SU-DHL-6 (cell line): ENCODE results near the gene TUBAL3.

Source experiments
- H2AFZ ChIP-seq: fragments of 200-600 bp; sonication (generic); 2 replicates; pipeline ENCODE4 v1.6.1; 2014; ENCODE audit warnings: low read depth, mild to moderate bottlenecking, moderate library complexity, mixed read lengths, antibody characterized with exemption, low read length; ENCODE audit not compliant: severe bottlenecking
- H3F3A ChIP-seq: fragments of 200-600 bp; shearing (Covaris generic); 2 replicates; pipeline ENCODE4 v1.6.0; 2016; ENCODE audit warnings: antibody characterized with exemption, mild to moderate bottlenecking; ENCODE audit not compliant: insufficient read depth
- H3K27ac ChIP-seq: fragments of 200-600 bp; sonication (generic); 2 replicates; pipeline ENCODE4 v1.5.1; 2016; ENCODE audit warnings: low read depth, mild to moderate bottlenecking, low read length, moderate library complexity, mixed read lengths
- H3K27me3 ChIP-seq: fragments of 200-600 bp; sonication (generic), shearing (Covaris generic); 2 replicates; pipeline ENCODE4 v1.6.0; 2014; ENCODE audit warnings: mild to moderate bottlenecking, low read length
- H3K36me3 ChIP-seq: fragments of 200-600 bp; sonication (generic); 2 replicates; pipeline ENCODE4 v1.6.1; 2014; ENCODE audit warnings: mild to moderate bottlenecking, low read length, mixed read lengths
- H3K4me2 ChIP-seq: fragments of 300-600, 200-600 bp; shearing (Covaris generic), sonication (generic); 2 replicates; pipeline ENCODE4 v1.6.0; 2014; ENCODE audit warnings: low read length, low read depth, mild to moderate bottlenecking; ENCODE audit not compliant: poor library complexity, severe bottlenecking
- H3K4me3 ChIP-seq: fragments of 200-600 bp; sonication (generic); 2 replicates; pipeline ENCODE4 v1.5.1; 2014; ENCODE audit warnings: antibody characterized with exemption, low read length, mild to moderate bottlenecking, mixed read lengths; ENCODE audit not compliant: insufficient read depth, poor library complexity, severe bottlenecking
- H3K79me2 ChIP-seq: fragments of 200-600 bp; sonication (generic); 2 replicates; pipeline ENCODE4 v1.6.1; 2014; ENCODE audit warnings: mild to moderate bottlenecking, low read length, moderate library complexity; ENCODE audit not compliant: insufficient read depth
- H3K9ac ChIP-seq: fragments of 200-600 bp; sonication (generic); 2 replicates; pipeline ENCODE4 v1.7.0; 2014; ENCODE audit warnings: mild to moderate bottlenecking, low read length
- H3K9me2 ChIP-seq: fragments of 200-600 bp; sonication (generic); replicated peaks from 2 replicates; pipeline ENCODE4 v1.6.1; 2014; ENCODE audit warnings: low read length; ENCODE audit not compliant: insufficient read depth
- H3K9me3 ChIP-seq: fragments of 200-600 bp; sonication (generic); 2 replicates; pipeline ENCODE4 v1.6.1; 2014; ENCODE audit warnings: low read length, mixed read lengths; ENCODE audit not compliant: insufficient read depth
- H4K20me1 ChIP-seq: fragments of 200-600 bp; sonication (generic); 2 replicates; pipeline ENCODE4 v1.6.1; 2014; ENCODE audit warnings: low read depth, mild to moderate bottlenecking, antibody characterized with exemption, low read length, moderate library complexity, mixed read lengths
- EZH2phosphoT487 ChIP-seq: fragments of 200-600 bp; sonication (generic), shearing (Covaris generic); conservative IDR thresholded peaks from 2 replicates; pipeline ENCODE4 v1.6.1; 2018; ENCODE audit warnings: mild to moderate bottlenecking, antibody characterized with exemption, low read length, moderate library complexity, mixed read lengths
- TF ChIP-seq, protein P1 (sequence below): fragments of 200-600 bp; sonication (generic); IDR thresholded peaks from one replicate; pipeline ENCODE4 v1.5.1; 2017; ENCODE audit warnings: antibody characterized with exemption, mild to moderate bottlenecking, low read length, moderate library complexity; ENCODE audit not compliant: insufficient read depth, poor library complexity, severe bottlenecking

The TUBAL3 gene

DNA sequence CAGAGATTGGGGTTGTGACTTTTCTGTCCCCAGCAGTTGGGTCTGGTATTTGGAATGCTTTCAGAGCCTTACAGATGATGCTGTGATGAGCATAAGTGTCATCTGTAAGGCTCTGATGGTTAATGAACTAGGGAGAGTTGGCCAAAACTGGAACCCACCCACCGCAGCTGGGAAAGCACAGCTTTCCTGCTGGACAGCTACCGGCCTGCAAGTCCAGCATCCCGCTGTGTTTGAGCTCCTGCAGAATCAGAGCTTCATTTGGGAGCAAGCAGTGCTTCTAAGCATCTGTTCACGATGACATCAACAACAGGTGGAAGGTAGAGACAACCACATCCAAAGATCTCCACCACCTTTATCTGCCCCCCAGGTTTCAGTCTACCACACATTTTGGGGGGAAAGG is 28.2 kb downstream of the TUBAL3 start:
- H3K9ac ChIP-seq: no peak overlapping the region
- no peak overlapping the region for H3K27ac ChIP-seq
- H3K4me2 ChIP-seq: no peak overlapping the region
- H3K9me2 ChIP-seq: no peaks in the 10 kb centered on the region
- H2AFZ ChIP-seq: no peak overlapping the region
- no peaks in the 10 kb centered on the region for H3K27me3 ChIP-seq
- H3K36me3 ChIP-seq: no peaks in the 10 kb centered on the region
- no peaks in the 10 kb centered on the region for H3F3A ChIP-seq
- no peaks in the 10 kb centered on the region for H4K20me1 ChIP-seq
- H3K4me3 ChIP-seq: no peak overlapping the region
- no peaks in the 10 kb centered on the region for H3K79me2 ChIP-seq
- peaks cover under 1% of the 10 kb centered on the region; the same call in 1 of the 2 replicates for H3K9me3 ChIP-seq
- TF ChIP-seq EZH2phosphoT487: no peak
- TF ChIP-seq, protein P1, sequence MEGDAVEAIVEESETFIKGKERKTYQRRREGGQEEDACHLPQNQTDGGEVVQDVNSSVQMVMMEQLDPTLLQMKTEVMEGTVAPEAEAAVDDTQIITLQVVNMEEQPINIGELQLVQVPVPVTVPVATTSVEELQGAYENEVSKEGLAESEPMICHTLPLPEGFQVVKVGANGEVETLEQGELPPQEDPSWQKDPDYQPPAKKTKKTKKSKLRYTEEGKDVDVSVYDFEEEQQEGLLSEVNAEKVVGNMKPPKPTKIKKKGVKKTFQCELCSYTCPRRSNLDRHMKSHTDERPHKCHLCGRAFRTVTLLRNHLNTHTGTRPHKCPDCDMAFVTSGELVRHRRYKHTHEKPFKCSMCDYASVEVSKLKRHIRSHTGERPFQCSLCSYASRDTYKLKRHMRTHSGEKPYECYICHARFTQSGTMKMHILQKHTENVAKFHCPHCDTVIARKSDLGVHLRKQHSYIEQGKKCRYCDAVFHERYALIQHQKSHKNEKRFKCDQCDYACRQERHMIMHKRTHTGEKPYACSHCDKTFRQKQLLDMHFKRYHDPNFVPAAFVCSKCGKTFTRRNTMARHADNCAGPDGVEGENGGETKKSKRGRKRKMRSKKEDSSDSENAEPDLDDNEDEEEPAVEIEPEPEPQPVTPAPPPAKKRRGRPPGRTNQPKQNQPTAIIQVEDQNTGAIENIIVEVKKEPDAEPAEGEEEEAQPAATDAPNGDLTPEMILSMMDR: no peak

DNA sequence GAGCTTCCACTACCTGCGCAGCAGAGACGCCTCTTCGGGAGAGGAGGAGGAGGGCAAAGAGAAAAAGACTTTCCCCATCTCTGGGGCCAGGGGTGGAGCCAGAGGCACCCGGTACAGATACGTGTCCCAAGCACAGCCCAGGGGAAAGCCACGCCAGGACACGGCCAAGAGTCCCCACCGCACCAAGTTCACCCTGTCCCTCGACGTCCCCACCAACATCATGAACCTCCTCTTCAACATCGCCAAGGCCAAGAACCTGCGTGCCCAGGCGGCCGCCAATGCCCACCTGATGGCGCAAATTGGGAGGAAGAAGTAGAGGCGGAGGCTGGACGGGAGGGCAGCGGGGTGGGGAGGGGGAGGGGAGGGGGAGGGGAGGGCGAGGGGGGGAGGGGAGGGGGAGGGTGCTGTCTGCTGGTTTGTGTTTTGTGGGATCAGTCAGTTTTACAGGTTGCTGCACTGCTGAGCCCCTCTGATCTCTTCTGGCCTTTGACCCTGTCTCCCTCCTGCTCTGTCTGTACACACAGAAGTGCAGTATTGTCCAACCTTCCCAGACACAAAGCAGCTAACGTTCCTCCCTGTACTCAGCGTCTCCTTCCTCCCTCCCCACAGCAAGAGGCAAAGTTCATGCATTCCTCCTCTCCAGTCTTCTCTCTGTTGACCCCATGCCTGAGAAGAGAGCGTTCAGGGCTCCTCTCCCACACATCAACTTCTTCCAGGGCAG is 30.6 kb downstream of the TUBAL3 start:
- Histone ChIP-seq H3K4me3 (no peak overlapping the region), H4K20me1 (no peaks in the 10 kb centered on the region)
- no peak for TF ChIP-seq EZH2phosphoT487
- TF ChIP-seq, protein P1: no peak

DNA sequence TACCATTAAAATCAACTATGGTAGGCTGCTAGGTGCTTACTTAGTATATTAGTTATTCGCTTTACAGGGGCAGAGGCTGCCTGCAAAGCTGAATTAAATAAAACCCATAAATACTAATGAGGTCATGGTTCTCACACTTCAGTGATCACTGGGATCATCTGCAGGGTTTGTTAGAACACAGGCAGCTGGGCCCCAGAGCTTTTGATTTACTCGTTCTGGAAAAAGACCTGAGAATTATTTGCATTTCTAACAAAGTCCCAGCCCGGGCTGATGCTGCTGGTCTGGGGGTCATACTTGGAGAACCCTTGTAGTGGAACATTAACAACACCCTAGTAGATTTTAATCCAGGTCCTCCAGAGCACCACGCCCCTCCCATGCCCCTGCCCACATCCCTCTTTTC is 31.3 kb downstream of the TUBAL3 start:
- H3K79me2 ChIP-seq: no peaks in the 10 kb centered on the region
- no peak overlapping the region for H3K9ac ChIP-seq
- H3K4me3 ChIP-seq: no peak overlapping the region
- no peaks in the 10 kb centered on the region for H3K36me3 ChIP-seq
- peaks cover 12% of the 10 kb centered on the region; the same call in 1 of the 2 replicates for H3K9me3 ChIP-seq
- H3K4me2 ChIP-seq: no peak overlapping the region
- no peaks in the 10 kb centered on the region for H4K20me1 ChIP-seq
- H2AFZ ChIP-seq: no peak overlapping the region
- peaks cover 12% of the 10 kb centered on the region; the same call in 1 of the 2 replicates for H3F3A ChIP-seq
- H3K9me2 ChIP-seq: no peaks in the 10 kb centered on the region
- H3K27me3 ChIP-seq: no peaks in the 10 kb centered on the region
- no peak overlapping the region for H3K27ac ChIP-seq
- TF ChIP-seq, protein P1: no peak
- no peak for TF ChIP-seq EZH2phosphoT487

More for the DNA sequence above, 30.6 kb downstream of the TUBAL3 start:
- H3K79me2 ChIP-seq: no peaks in the 10 kb centered on the region
- H2AFZ ChIP-seq: no peak overlapping the region
- H3F3A ChIP-seq: peaks cover 12% of the 10 kb centered on the region; the same call in 1 of the 2 replicates
- H3K9ac ChIP-seq: no peak overlapping the region
- H3K27me3 ChIP-seq: no peaks in the 10 kb centered on the region
- H3K36me3 ChIP-seq: no peaks in the 10 kb centered on the region
- H3K4me2 ChIP-seq: no peak overlapping the region
- peaks cover 12% of the 10 kb centered on the region; the same call in 1 of the 2 replicates for H3K9me3 ChIP-seq
- H3K9me2 ChIP-seq: no peaks in the 10 kb centered on the region
- no peak overlapping the region for H3K27ac ChIP-seq
